HepG2 (cell line): ENCODE data around the gene CCL7. TPM values are rescaled to one million over a fixed set of nuclear protein-coding genes. Genes with fewer than 3 reads are reported as not detected.

Source experiments
- ATAC-seq: fragments of 200-7000 bp; cut with Tn5 transposase; 3 replicates; pipeline ENCODE4 v1.9.1; 2020; ENCODE audit warnings: mild to moderate bottlenecking, moderate library complexity
- BruUV-seq: library from RNA; stranded (reverse); fragments of 400-500 nt; replicated peaks from 2 replicates; lab custom pipeline; 2021; lab: Mats Ljungman, UMichigan
- CTCF ChIA-PET: fragments of 300-600 bp; formaldehyde crosslinking; extraction: SDS; loops from one replicate; lab custom pipeline; 2021; ENCODE audit warnings: low total read pairs, inconsistent platforms, low intra/inter-chr PET ratio; lab: Yijun Ruan, JAX
- POLR2A ChIA-PET: fragments of 350-600 bp; sonication (Branson Sonifier 250); formaldehyde crosslinking; loops from one replicate; lab custom pipeline; 2020; ENCODE audit warnings: antibody characterized with exemption, inconsistent platforms; lab: Yijun Ruan, JAX
- DNase-seq: peaks from one replicate; pipeline ENCODE4 v3.0.0-alpha.2; 2015; ENCODE audit warnings: low spot score
- FAIRE-seq: peaks from 3 replicates; lab custom pipeline; 2011; peaks lifted over from hg19 to GRCh38; lab: Jason Lieb, UNC
- H2AFZ ChIP-seq: one replicate; pipeline ENCODE4 v1.6.1; 2011; ENCODE audit warnings: low read length, inconsistent platforms
- H3K27ac ChIP-seq: fragments of 300-600 bp; 3 replicates; pipeline ENCODE4 v1.8.0; 2011; ENCODE audit warnings: mixed run types, mild to moderate bottlenecking, mixed read lengths, low read length, inconsistent platforms; ENCODE audit not compliant: insufficient read depth; ENCODE audit errors: extremely low read length
- H3K27me3 ChIP-seq, 2 experiments: fragments of 200-600 bp in 1 of 2; 2 replicates in 1 of 2; 3 replicates in 1 of 2; pipeline versions ENCODE4 v1.6.0 to v1.8.0; 2011; ENCODE audit warnings: low read length in 2 of 2, mild to moderate bottlenecking in 2 of 2, moderate library complexity in 2 of 2, inconsistent platforms in 1 of 2; ENCODE audit not compliant: insufficient read depth in 2 of 2, control insufficient read depth in 1 of 2
- H3K36me3 ChIP-seq, 2 experiments: fragments of 200-600 bp in 1 of 2; replicated peaks in 1 of 2; 2 replicates in 1 of 2; 3 replicates in 1 of 2; pipeline versions ENCODE4 v1.5.1 to v1.8.0; 2011; ENCODE audit warnings: low read length in 2 of 2, inconsistent platforms in 1 of 2; ENCODE audit not compliant: insufficient read depth in 2 of 2, control insufficient read depth in 1 of 2
- H3K4me1 ChIP-seq: 2 replicates; pipeline ENCODE4 v1.5.1; 2012; ENCODE audit warnings: low read length, inconsistent platforms; ENCODE audit not compliant: insufficient read depth
- H3K4me2 ChIP-seq: 2 replicates; pipeline ENCODE4 v1.6.0; 2011; ENCODE audit warnings: low read depth, low read length, inconsistent platforms
- H3K4me3 ChIP-seq, 3 experiments: fragments of 200-600 bp in 1 of 3; sonication (generic), shearing (Covaris generic) in 1 of 3; replicated peaks in 1 of 3; 2 replicates each; pipeline ENCODE4 v1.5.1; 2011 to 2016; ENCODE audit warnings: low read length in 3 of 3, inconsistent platforms in 2 of 3, low read depth in 2 of 3, mild to moderate bottlenecking in 2 of 3, control low read depth in 1 of 3, mixed read lengths in 1 of 3; ENCODE audit not compliant: insufficient read depth in 1 of 3
- H3K79me2 ChIP-seq: one replicate; pipeline ENCODE4 v1.6.1; 2011; ENCODE audit warnings: low read length, inconsistent platforms; ENCODE audit not compliant: insufficient read depth
- H3K9ac ChIP-seq: 2 replicates; pipeline ENCODE4 v1.6.0; 2011; ENCODE audit warnings: mild to moderate bottlenecking, low read depth, low read length, inconsistent platforms; ENCODE audit not compliant: insufficient read depth
- H3K9me3 ChIP-seq: 2 replicates; pipeline ENCODE4 v1.5.1; 2012; ENCODE audit warnings: mild to moderate bottlenecking, low read length
- H4K20me1 ChIP-seq: 2 replicates; pipeline ENCODE4 v1.6.0; 2011; ENCODE audit warnings: inconsistent platforms, mild to moderate bottlenecking, low read length, moderate library complexity; ENCODE audit not compliant: insufficient read depth
- CBX1 ChIP-seq: IDR thresholded peaks from one replicate; pipeline ENCODE4 v1.6.1; 2016; ENCODE audit warnings: antibody characterized with exemption, low read depth
- CTCF ChIP-seq: sonication (generic); formaldehyde crosslinking; IDR thresholded peaks from 2 replicates; pipeline ENCODE4 v1.5.0; 2020; ENCODE audit warnings: mild to moderate bottlenecking, missing genetic modification reagents, moderate library complexity
- ETV5 ChIP-seq: IDR thresholded peaks from 2 replicates; pipeline ENCODE4 v1.6.1; 2018; ENCODE audit warnings: missing biosample characterization, missing genetic modification reagents, inconsistent platforms, borderline replicate concordance
- MLLT10 ChIP-seq: sonication (generic); formaldehyde crosslinking; IDR thresholded peaks from 2 replicates; pipeline ENCODE4 v1.4.0; 2020; ENCODE audit warnings: missing genetic modification reagents
- POLR2AphosphoS2 ChIP-seq: IDR thresholded peaks from 2 replicates; pipeline ENCODE4 v1.6.1; 2011; ENCODE audit warnings: low read depth, low read length, improper control_type of control experiment
- SNAPC2 ChIP-seq: sonication (generic); formaldehyde crosslinking; IDR thresholded peaks from 2 replicates; pipeline ENCODE4 v1.8.1; 2022; ENCODE audit warnings: mild to moderate bottlenecking, missing genetic modification reagents
- STAG1 ChIP-seq: sonication (generic); formaldehyde crosslinking; IDR thresholded peaks from 2 replicates; pipeline ENCODE4 v1.4.0; 2020; ENCODE audit warnings: missing genetic modification reagents
- ZBTB42 ChIP-seq: sonication (generic); formaldehyde crosslinking; IDR thresholded peaks from 2 replicates; pipeline ENCODE4 v1.5.0; 2020; ENCODE audit warnings: mild to moderate bottlenecking, missing genetic modification reagents
- ZNF569 ChIP-seq: sonication (generic); formaldehyde crosslinking; IDR thresholded peaks from 2 replicates; pipeline ENCODE4 v1.5.0; 2020; ENCODE audit warnings: mild to moderate bottlenecking, missing genetic modification reagents, moderate library complexity, borderline replicate concordance
- WGBS: methylation state at CpG from one replicate; pipeline ENCODE4 v1.1.6; 2017; ENCODE audit warnings: low lambda C conversion rate; 5-methylcytosine and 5-hydroxymethylcytosine counted together
- in situ Hi-C: cut with HindIII; loops from 2 replicates; pipeline ENCODE4 v1.10.0; 2017; ENCODE audit warnings: low pct_unique_long_range_greater_than_20kb; ENCODE audit not compliant: extremely low pct_ligation_motif_present
- intact Hi-C: fragments of 100-400 bp; cut with micrococcal nuclease; formaldehyde crosslinking; loops from one replicate; pipeline ENCODE4 v1.10.0; 2022; ENCODE audit not compliant: unreplicated experiment
- polyA plus RNA-seq, 8 experiments: library from polyadenylated mRNA; depleted of rRNA in 3 of 8; stranded (reverse) in 7 of 8; unstranded in 1 of 8; fragments of >200 nt; fragmentation: Illumina TruSeq in 4 of 8; extraction: Trizol in 4 of 8; gene quantifications; 2 replicates each; pipeline versions ENCODE4 v1.2.1 to v1.2.3, GENCODE V29; 2011 to 2016; ENCODE audit warnings: low read depth in 4 of 8, missing spikeins in 1 of 8, mixed read lengths in 1 of 8; ENCODE audit not compliant: insufficient read depth in 1 of 8
- total RNA-seq, 5 experiments: library from RNA; depleted of rRNA; stranded (reverse); fragments of >200 nt; fragmentation: Illumina TruSeq; extraction: Trizol; gene quantifications; 2 replicates each; pipeline ENCODE4 v1.2.3, GENCODE V29; 2016; ENCODE audit warnings: low read depth in 1 of 5
- TF ChIP-seq, protein P1 (sequence below): IDR thresholded peaks from 2 replicates; pipeline ENCODE4 v1.6.1; 2016; ENCODE audit warnings: control low read depth

Gene CCL7
- total and polyA plus RNA-seq, 2 of the 13 experiments (the other 11 are each of a cell fraction or from before 2014, with no cell fraction given) = not detected

GRCh38 chr17:34306466-34306865, 36.4 kb downstream of the CCL7 start:
- TF ChIP-seq STAG1 (CRISPR knock-in tag) (0 out of 2 replicates have a peak, but pooled peaks have one; percentile 7), ZBTB42 (CRISPR knock-in tag) (no peak), CTCF (CRISPR knock-in tag) (peak; percentile 38), ZNF569 (CRISPR knock-in tag) (no peak)
- TF ChIP-seq, protein P1, sequence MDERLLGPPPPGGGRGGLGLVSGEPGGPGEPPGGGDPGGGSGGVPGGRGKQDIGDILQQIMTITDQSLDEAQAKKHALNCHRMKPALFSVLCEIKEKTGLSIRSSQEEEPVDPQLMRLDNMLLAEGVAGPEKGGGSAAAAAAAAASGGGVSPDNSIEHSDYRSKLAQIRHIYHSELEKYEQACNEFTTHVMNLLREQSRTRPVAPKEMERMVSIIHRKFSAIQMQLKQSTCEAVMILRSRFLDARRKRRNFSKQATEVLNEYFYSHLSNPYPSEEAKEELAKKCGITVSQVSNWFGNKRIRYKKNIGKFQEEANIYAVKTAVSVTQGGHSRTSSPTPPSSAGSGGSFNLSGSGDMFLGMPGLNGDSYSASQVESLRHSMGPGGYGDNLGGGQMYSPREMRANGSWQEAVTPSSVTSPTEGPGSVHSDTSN (CRISPR knock-in tag) = no peak
- Histone ChIP-seq H3K4me1 (no peaks in the 10 kb centered on the region), H3K4me2 (no peak overlapping the region), H3K9ac (no peak overlapping the region), H3K4me3 (no peak overlapping the region), H3K36me3 (no peaks in the 10 kb centered on the region), H4K20me1 (no peaks in the 10 kb centered on the region), H3K27me3 (no peaks in the 10 kb centered on the region), H3K27ac (no peak overlapping the region), H3K9me3 (no peaks in the 10 kb centered on the region), H3K79me2 (no peaks in the 10 kb centered on the region), H2AFZ (no peak overlapping the region)
- ChIA-PET CTCF (interaction anchor here (1.1 kb wide), 1 partner anchor 107 kb away, joined by 4 read pairs; no protein-coding TSS in a partner anchor), POLR2A (no interaction called here)
- intact Hi-C loops = no loop called here
- WGBS = 55% methylated on average over 1 of the region's 3 CpGs
- in situ Hi-C loops = no loop called here
- ATAC-seq = no peak
- no TSS peak for BruUV-seq
- no peak for DNase-seq
- FAIRE-seq = no peak

DNA sequence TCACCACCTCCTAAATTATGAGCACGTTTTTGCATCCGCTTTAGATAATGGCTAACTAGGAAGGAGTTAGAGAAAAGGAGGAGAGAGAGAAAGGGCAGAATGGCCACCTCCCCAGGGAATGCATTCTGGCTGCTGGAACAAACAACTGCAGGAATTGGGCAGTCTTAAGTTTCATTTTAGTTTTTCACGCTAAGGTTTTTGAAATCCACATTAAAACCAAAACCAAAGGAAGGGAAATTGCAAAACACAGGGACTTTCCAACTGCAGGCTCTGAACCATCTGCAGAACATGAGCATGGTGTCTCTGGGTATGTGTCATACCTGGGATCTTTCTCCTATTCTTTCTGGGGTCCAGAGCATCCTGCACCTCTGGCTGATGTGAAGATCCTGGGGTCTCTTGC, 37.1 kb downstream of the CCL7 start:
- Histone ChIP-seq H3K27me3 (no peaks in the 10 kb centered on the region), H3K27ac (no peak overlapping the region), H3K79me2 (no peaks in the 10 kb centered on the region), H2AFZ (no peak overlapping the region), H3K4me1 (no peaks in the 10 kb centered on the region), H3K36me3 (no peaks in the 10 kb centered on the region), H3K4me3 (no peak overlapping the region), H3K4me2 (no peak overlapping the region), H4K20me1 (no peaks in the 10 kb centered on the region)
- POLR2A ChIA-PET = no interaction called here
- FAIRE-seq (no peak), ATAC-seq (no peak)
- BruUV-seq = no TSS peak
- CTCF ChIA-PET = interaction anchor here (1.1 kb wide), 1 partner anchor 107 kb away, joined by 4 read pairs; no protein-coding TSS in a partner anchor
- 0% methylated on average over 3 of the region's 3 CpGs for WGBS
- in situ Hi-C loops = no loop called here
- intact Hi-C loops = no loop called here
- TF ChIP-seq MLLT10 (CRISPR knock-in tag) (no peak), CBX1 (no peak), ETV5 (CRISPR knock-in tag) (no peak), POLR2AphosphoS2 (no peak), SNAPC2 (no peak)
- TF ChIP-seq, all 625 proteins: peak for 0
- no peak overlapping the region for H3K9ac ChIP-seq
- no peak for DNase-seq
- no peaks in the 10 kb centered on the region for H3K9me3 ChIP-seq
